ENCODE data around the gene NKX2-8.
"Not testable (repeated sequence)": the region's sequence is repeated elsewhere in the genome, so short reads cannot be mapped to it uniquely, and the experiment has no call there.

Gene NKX2-8

DNA sequence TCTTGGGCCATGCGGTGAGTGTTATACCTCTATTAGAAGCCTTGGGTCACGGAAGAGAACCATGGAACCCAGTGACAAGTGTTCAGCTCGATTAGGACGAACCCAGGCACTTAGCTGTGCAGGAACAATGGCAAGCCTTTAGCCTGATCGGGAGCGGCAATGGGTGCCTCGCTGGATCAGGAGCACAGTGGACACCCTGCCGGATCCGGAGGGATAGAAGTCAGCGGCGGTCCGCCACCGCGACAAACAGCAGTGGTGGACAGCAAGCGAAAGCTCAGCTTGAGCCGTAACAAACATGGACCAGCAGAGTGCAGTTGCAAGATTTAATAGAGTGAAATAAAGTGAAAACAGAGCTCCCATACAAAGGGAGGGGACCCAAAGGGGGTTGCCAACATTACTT, 38.1 kb downstream of the NKX2-8 start:
- not testable (repeated sequence) for H3K36me3 ChIP-seq (ENCODE audit: control insufficient read depth in 2 of 2, insufficient read depth in 2 of 2, low read length in 2 of 2); H3K27me3 ChIP-seq (ENCODE audit: control insufficient read depth in 2 of 2, insufficient read depth in 2 of 2, low read length in 2 of 2); H3K27ac ChIP-seq (ENCODE audit: low read depth in 2 of 2, low read length in 2 of 2); H3K4me1 ChIP-seq (ENCODE audit: control insufficient read depth in 2 of 2, insufficient read depth in 2 of 2, low read length in 2 of 2); H3K9ac ChIP-seq (ENCODE audit: low read depth in 1 of 2, low read length in 2 of 2); H3K4me3 ChIP-seq (ENCODE audit: low read length in 2 of 2); H3K9me3 ChIP-seq (ENCODE audit: control insufficient read depth in 2 of 2, low read length in 2 of 2)

DNA sequence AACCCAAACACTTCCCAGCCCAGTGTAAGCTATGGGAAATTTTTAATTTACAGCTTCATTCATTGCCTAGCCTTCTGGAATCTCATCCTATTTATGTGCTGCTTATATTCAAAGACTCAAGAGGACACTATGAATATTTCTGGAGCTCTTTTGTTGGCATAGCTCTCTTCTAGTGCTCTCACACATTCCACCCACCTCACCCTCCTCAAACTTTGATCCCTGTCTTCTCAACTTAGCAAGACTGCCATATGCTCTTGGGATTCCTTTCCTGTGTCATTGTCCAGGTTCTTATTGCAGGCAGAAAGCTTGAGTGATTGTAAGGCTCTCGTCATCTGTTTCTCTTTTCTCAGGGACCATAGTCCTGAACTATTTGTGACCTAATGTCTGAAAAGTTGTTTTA, 44.4 kb downstream of the NKX2-8 start:
- Histone ChIP-seq H3K4me1 (ENCODE audit: control insufficient read depth in 2 of 2, insufficient read depth in 2 of 2, low read length in 2 of 2) (no peaks in the 10 kb centered on the region), H3K27me3 (ENCODE audit: control insufficient read depth in 2 of 2, insufficient read depth in 2 of 2, low read length in 2 of 2) (peaks cover 0 to 6% of the 10 kb centered on the region in 2 donors), H3K4me3 (ENCODE audit: low read length in 2 of 2) (no peak overlapping the region), H3K36me3 (ENCODE audit: control insufficient read depth in 2 of 2, insufficient read depth in 2 of 2, low read length in 2 of 2) (no peaks in the 10 kb centered on the region), H3K9ac (ENCODE audit: low read depth in 1 of 2, low read length in 2 of 2) (no peak overlapping the region), H3K27ac (ENCODE audit: low read depth in 2 of 2, low read length in 2 of 2) (no peak overlapping the region), H3K9me3 (ENCODE audit: control insufficient read depth in 2 of 2, low read length in 2 of 2) (no peaks in the 10 kb centered on the region)
